HG03064 (cell line): ENCODE results near the gene TAF10.

Experiments
- ATAC-seq: cut with Tn5 transposase; IDR thresholded peaks from one replicate; pipeline ENCODE4 v1.9.1; 2021; ENCODE audit warnings: low read depth; ENCODE audit not compliant: unreplicated experiment

TAF10 gene

DNA sequence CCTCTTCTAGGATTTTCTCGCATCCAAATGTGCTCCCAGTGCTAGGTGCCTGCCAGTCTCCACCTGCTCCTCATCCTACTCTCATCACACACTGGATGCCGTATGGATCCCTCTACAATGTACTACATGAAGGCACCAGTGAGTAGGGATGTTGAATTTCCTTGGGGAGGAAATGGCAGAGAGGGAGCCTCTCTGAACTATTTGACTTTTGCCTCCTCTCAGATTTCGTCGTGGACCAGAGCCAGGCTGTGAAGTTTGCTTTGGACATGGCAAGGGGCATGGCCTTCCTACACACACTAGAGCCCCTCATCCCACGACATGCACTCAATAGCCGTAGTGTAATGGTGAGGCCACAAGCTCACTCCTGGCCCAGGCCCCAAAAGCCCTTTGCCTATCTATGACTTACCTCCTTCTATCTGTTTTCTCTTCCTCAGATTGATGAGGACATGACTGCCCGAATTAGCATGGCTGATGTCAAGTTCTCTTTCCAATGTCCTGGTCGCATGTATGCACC, 2.5 kb downstream of the TAF10 start:
- no peak for ATAC-seq

GRCh38 chr11:6608726-6609501, 3.1 kb downstream of the TAF10 start:
- no peak for ATAC-seq

DNA sequence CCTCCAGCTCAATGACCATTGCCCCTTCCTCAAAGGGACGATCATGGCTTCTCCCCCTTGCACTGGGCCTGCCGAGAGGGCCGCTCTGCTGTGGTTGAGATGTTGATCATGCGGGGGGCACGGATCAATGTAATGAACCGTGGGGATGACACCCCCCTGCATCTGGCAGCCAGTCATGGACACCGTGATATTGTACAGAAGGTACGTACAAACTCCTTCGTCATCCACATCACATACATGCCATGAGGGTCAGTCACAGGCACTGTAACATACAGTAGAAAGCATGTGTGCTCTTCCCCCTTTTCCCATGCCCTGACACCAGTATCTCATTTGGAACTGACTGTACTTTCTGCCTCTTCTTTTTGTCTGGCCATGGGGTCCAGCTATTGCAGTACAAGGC, 4.0 kb downstream of the TAF10 start:
- ATAC-seq = no peak

GRCh38 chr11:6607190-6607795, 4.7 kb downstream of the TAF10 start:
- no peak for ATAC-seq

DNA sequence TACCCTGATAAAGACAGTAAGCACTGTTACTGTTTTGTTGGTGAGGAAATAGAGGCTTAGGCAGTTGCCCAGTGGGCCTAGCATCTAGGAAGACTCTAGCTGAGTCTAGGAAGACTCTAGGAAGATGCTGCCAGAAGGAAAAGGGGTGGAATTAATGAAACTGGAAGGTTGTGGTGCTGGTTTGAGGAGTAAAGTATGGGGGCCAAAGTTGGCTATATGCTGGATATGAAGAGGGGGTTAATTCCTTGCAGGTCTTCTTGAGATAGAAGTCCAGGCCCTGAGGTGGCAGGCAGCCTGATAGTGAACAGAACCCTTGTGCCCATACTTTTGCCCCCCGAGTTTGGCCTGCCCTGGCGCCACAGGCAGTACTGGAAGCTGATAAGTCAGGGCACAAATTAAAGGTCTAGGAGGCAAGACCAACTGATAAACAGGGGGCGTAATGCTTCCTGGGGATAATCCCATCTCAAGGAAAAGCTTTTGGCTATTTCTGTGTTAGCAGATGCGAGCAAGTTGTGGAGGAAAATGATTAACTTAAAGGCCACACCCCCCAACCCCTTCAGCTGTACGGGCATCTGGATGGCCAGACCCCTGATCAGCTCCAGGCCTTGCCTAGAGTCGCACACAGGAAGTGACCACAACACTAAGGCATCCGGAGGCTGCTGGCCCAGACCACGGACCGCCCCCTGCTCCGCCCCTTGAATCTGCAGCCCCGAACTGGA, 5.4 kb downstream of the TAF10 start:
- ATAC-seq = peak; percentile 34

- ATAC-seq = no peak
Measured at GRCh38 chr11:6604790-6605189, 7.2 kb downstream of the TAF10 start.

DNA sequence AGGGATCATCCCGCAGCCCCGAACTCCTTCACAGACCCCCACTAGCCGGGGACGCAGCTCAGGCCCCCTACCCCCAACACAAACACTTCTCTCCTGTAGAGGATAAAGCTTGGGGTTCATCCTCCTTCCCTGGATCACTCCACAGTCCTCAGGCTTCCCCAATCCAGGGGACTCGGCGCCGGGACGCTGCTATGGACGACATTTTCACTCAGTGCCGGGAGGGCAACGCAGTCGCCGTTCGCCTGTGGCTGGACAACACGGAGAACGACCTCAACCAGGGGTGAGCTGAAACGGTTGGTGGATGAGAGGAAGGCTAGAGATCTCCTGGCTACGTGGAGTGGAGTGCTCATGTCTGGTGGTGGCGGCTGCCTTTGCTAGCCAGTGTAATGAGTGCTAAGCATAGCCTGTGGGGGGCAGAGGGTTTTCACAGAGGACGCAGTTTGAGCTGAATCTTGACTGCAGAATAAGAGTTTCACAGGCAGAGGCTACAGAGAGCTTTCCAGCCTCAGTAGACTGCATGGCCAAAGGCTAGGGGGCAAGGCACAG, 7.9 kb downstream of the TAF10 start:
- ATAC-seq = peak; percentile 44

GRCh38 chr11:6603287-6604080, 8.5 kb downstream of the TAF10 start, which contains the start of the genes ILK and RRP8:
ILK (plus strand) TSS chr11:6603774; CDS start chr11:6604272, 498 bp downstream.
RRP8 (minus strand) TSS chr11:6603616; CDS start chr11:6603502, 114 bp downstream.
- ATAC-seq = peak; percentile 66

DNA sequence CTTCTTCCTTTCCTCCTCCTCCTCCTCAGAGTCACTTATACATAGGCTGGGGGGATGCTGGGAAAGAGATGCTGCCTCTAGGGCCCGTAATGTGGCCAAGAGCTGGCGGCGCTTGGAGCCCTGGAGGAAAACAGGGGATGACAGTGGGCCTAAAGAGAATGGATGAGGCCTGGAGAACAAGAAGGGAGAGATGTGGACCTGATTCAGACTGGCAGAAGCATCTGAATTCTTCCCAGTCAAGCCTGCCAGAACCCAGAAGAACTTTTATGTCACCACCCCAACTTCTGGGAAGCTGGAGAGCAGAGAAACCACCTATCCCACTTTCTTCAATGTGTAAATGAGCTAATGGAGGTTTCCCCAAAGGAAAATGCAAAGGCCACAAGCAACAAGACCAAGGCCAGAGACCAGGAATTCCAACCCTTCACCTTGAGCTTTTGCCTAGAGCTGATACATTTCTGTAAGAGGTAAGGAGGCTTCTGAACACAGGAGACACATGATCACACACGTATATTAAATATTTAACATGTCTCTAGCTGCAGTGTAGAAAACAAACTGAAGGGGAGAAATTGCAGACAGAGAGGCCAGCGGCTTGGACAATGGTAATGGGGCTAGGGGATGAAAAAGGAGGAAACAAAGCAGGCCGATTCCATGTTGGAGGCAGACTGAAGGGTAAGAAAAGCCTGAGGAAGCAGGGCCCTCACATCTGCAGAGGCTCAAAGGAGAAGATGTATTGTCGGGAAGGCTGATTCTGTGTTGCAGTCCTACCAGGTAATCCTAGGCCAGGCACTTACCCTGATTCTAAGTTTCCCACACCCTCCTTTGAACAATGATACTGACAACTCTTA, 9.7 kb downstream of the TAF10 start:
- no peak for ATAC-seq

DNA sequence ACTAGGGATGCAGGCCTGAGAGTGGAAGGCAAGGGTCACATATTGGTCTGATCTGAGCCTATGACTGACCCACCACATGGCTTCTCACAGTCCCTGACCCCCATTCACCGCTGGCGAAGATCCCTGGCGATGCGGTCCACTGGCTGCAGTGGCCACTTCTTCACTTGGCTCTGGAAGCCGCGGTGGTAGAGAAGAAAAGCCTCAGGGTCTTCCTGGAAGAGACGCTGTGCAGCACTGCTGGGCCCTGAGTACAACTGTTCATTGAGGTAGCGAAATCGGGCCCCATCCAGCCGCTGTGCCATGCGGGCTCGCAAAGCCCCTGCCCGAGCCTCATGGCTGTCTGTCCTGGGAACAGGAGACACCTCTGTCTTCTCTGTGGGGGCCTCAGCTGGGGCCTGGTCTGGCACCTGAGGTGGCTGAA, 11.0 kb downstream of the TAF10 start:
- no peak for ATAC-seq

DNA sequence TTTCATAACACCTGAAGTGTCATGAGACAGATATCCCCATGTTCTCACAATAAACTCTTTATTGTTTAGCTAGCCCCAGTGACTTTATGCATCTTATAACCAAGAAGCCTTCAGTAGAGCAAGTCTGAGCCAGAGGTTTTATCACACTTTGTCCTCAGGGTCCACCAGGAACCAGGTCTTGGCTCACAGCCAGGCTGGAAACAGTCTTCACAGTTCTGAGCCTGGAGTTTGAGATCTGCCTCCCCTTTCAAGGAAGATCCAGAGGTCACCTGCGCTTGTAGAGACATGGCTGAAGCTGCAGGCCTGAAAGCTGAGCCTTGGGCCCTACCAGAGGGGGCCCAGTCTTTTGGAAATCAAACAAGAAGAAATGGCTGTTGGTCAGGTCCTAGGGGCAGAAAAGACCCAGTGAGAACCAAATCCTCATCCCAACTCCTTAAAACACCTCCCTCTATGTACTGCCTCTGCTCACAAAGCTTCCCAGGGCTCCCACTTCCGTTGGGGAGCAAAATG, 12.1 kb downstream of the TAF10 start:
- no peak for ATAC-seq

DNA sequence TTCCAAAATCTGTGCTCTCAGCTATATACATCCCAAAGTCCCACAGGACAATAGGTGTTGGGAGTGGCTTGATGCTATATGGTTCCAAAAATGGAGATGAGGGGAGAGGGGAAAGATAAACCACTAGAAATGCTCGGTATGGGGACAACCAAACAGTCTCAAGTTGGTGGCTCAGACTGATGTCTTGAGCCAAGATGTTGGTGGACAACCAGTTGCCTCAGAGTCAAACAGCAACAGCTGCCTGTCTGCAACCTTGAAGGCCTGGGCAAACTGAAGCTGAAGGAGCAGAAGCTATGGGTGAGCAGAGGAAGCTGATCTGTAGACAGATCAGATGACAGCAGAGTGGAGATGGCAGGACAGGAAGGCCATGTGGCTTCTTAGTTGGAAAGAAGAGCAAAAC, 12.6 kb downstream of the TAF10 start:
- ATAC-seq = no peak

DNA sequence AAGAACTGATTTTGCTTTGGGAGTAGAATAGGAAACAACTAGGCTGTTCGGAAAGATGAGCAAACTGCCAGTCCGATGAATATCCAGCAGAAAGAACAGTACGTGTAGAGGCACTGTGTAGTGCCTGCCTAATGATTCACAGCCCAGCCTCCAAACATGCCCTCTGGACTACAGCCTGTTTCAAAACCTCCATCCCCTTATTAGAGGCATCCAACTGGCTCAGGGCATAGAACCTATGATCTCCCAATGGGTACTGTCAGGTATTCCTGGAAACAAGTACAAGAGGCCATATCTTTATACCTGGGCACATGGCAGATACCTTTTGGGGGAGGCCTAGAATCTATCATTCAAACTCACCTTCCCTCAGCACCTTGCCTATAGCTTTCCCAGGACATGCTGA, 13.5 kb downstream of the TAF10 start:
- ATAC-seq = no peak

DNA sequence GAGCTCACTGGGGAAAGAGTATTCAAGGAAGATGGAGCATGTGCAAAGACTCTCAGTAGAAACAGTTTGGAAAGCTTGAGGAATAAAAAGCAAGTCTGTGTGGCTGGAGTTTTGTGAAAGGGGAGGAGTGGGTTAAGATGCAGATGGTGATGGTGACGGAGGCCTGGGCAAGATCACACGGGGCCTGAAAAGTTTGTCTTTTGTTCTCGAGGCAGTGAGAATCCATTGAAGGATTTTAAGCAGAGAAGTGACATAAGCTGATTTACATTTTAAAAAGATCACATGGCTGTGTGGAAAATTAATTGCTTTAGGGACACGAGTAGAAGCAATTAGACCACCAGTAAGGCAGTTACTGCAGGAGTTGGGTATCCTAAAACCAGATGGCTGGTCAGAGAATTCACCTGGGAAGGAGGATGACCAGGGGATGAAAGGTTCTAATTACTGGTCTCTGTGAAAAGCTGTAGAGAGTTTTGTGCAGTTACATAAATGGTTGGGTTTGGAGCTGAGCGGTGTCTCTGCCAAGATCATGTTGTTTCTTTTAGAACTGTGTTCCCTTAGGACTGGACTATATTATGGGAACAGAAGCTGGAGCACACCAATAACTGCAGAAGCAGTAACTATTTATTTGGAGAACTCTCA, 15.7 kb downstream of the TAF10 start:
- ATAC-seq = no peak

DNA sequence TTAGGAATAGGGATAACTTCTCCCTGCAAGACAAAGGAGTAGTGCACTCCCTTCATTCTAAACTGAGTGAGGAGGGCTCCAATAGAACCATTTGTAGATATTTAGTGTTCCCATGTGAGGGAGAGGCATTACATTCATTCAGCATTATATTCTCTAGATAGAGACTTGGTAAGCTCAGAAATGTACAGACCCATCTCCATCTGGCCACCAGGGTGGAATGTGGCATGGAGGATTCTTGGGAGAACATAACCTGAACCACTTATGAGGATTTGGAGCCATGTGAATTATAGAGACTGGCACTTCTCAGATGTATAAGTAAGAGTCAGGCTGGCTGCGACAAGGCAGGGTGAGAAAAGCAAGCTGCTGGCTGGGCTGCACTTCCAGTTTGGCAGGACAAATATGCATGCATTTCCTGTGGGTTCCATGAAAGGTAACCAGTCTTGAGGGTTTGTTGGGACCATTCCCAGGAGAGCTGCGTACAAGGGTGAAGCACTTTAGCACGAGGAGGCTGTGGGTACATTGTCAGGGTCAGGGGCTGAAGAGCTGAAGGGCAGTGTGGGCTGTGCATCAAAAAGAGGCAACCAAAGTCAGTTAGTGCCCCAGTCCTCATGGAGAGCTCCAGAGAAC, 17.8 kb downstream of the TAF10 start:
- no peak for ATAC-seq

- ATAC-seq = no peak
Measured at GRCh38 chr11:6588018-6588417, 24.0 kb downstream of the TAF10 start.

DNA sequence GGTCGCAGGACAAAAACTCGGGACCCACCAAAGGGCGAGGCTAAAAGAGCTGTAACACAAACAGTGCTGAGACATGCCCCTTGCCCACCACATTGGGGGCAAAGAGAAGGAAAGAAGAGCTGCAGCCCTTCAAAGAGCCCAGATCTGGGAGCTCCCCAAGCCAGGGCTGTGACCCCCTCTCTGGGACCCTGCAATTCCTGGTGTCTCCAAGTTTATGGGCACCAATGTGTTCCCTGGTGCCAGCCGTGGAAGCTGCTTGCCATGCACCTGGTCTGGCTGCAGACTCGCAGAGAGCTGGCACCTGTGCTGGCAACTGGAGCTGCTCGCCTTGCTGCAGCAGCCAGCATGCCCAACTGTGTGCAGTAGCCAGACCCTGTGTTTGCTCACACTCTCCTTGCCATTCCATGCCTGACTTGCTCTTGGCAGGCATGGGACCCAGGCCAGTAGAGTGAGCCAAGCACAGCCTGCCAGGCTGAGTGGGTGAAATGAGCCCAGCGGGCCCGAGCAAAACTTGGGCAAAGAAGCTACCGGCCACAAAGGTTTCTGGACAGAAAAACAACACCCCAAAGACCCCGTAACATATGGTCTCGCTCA, 24.6 kb downstream of the TAF10 start:
- no peak for ATAC-seq
